ENCODE measurements around the gene GSTA2.
A peak's percentile ranks its signal among the peaks of the same experiment; 100 is the strongest.
"Not testable (repeated sequence)": the region's sequence is repeated elsewhere in the genome, so short reads cannot be mapped to it uniquely, and the experiment has no call there.

The GSTA2 gene

GRCh38 chr6:52712136-52712535 lies 51.1 kb downstream of the GSTA2 start:
- TF ChIP-seq CTCF (IDR thresholded peaks at IDR 0.05; ENCODE audit: insufficient read depth, low read depth, low read length, missing control alignments): no peak
- peak; percentile 52 for DNase-seq (ENCODE audit: low read depth)
- no peak overlapping the region for H3K4me3 ChIP-seq (ENCODE audit: low read length)

- TF ChIP-seq CTCF (IDR thresholded peaks at IDR 0.05; ENCODE audit: insufficient read depth, low read depth, low read length, missing control alignments): no peak
- no peak for DNase-seq (ENCODE audit: low read depth)
- H3K4me3 ChIP-seq (ENCODE audit: low read length): no peak overlapping the region
These were observed 55.2 kb downstream of the GSTA2 start for GRCh38 chr6:52707963-52708680.

- H3K4me3 ChIP-seq (ENCODE audit: low read length): no peak overlapping the region
- TF ChIP-seq CTCF (IDR thresholded peaks at IDR 0.05; ENCODE audit: insufficient read depth, low read depth, low read length, missing control alignments): no peak
- DNase-seq (ENCODE audit: low read depth): no peak
These were observed 57.3 kb downstream of the GSTA2 start for GRCh38 chr6:52706001-52706400.

GRCh38 chr6:52704781-52705502 lies 58.3 kb downstream of the GSTA2 start:
- DNase-seq (ENCODE audit: low read depth); H3K4me3 ChIP-seq (ENCODE audit: low read length): not testable (repeated sequence)

- H3K4me3 ChIP-seq (ENCODE audit: low read length): no peak overlapping the region
- DNase-seq (ENCODE audit: low read depth): no peak
- no peak for TF ChIP-seq CTCF (IDR thresholded peaks at IDR 0.05; ENCODE audit: insufficient read depth, low read depth, low read length, missing control alignments)
These were observed 59.2 kb downstream of the GSTA2 start for GRCh38 chr6:52704060-52704459.

All from epithelial cell of esophagus (primary cell).